PFSK-1 (cell line): ENCODE results near the gene HIBCH.

ENCODE experiments used
- FOXP2 ChIP-seq: optimal IDR thresholded peaks from 2 replicates; pipeline ENCODE3; 2011; ENCODE audit warnings: borderline replicate concordance, control low read depth, inconsistent platforms; ENCODE audit not compliant: insufficient read depth; ENCODE audit errors: extremely low read length, extremely low read depth
- POLR2AphosphoS5 ChIP-seq: IDR thresholded peaks from 2 replicates; pipeline ENCODE4 v1.6.1; 2012; ENCODE audit warnings: low read depth, mild to moderate bottlenecking, control low read depth, low read length, moderate library complexity
- SIN3A ChIP-seq: IDR thresholded peaks from 2 replicates; pipeline ENCODE4 v1.6.1; 2012; ENCODE audit warnings: mild to moderate bottlenecking, low read length, moderate library complexity, borderline replicate concordance; ENCODE audit not compliant: insufficient read depth
- TAF1 ChIP-seq: IDR thresholded peaks from 2 replicates; pipeline ENCODE4 v1.6.1; 2012; ENCODE audit warnings: low read length, control low read depth, borderline replicate concordance; ENCODE audit not compliant: insufficient read depth
- TF ChIP-seq, protein P1 (sequence below), 2 experiments: IDR thresholded peaks; 2 replicates each; pipeline versions ENCODE4 v1.6.1 to v1.8.0; 2011 to 2012; ENCODE audit warnings: low read depth in 2 of 2, low read length in 2 of 2, control low read depth in 1 of 2, inconsistent platforms in 1 of 2, mild to moderate bottlenecking in 1 of 2, moderate library complexity in 1 of 2; ENCODE audit not compliant: insufficient read depth in 1 of 2

The HIBCH gene

GRCh38 chr2:190362894-190363293, 43.3 kb upstream of the HIBCH start:
- TF ChIP-seq, protein P1, sequence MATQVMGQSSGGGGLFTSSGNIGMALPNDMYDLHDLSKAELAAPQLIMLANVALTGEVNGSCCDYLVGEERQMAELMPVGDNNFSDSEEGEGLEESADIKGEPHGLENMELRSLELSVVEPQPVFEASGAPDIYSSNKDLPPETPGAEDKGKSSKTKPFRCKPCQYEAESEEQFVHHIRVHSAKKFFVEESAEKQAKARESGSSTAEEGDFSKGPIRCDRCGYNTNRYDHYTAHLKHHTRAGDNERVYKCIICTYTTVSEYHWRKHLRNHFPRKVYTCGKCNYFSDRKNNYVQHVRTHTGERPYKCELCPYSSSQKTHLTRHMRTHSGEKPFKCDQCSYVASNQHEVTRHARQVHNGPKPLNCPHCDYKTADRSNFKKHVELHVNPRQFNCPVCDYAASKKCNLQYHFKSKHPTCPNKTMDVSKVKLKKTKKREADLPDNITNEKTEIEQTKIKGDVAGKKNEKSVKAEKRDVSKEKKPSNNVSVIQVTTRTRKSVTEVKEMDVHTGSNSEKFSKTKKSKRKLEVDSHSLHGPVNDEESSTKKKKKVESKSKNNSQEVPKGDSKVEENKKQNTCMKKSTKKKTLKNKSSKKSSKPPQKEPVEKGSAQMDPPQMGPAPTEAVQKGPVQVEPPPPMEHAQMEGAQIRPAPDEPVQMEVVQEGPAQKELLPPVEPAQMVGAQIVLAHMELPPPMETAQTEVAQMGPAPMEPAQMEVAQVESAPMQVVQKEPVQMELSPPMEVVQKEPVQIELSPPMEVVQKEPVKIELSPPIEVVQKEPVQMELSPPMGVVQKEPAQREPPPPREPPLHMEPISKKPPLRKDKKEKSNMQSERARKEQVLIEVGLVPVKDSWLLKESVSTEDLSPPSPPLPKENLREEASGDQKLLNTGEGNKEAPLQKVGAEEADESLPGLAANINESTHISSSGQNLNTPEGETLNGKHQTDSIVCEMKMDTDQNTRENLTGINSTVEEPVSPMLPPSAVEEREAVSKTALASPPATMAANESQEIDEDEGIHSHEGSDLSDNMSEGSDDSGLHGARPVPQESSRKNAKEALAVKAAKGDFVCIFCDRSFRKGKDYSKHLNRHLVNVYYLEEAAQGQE (IDR thresholded peaks at IDR 0.05; ENCODE audit: insufficient read depth in 1 of 2, low read depth in 2 of 2, low read length in 2 of 2), result no peak
- TF ChIP-seq POLR2AphosphoS5 (no peak), SIN3A (no peak), FOXP2 (no peak), TAF1 (no peak)

- TF ChIP-seq, protein P1 (IDR thresholded peaks at IDR 0.05; ENCODE audit: insufficient read depth in 1 of 2, low read depth in 2 of 2, low read length in 2 of 2), result no peak
- no peak for TF ChIP-seq TAF1
- TF ChIP-seq FOXP2, result no peak
- TF ChIP-seq SIN3A, result no peak
- TF ChIP-seq POLR2AphosphoS5, result no peak
These were observed 41.9 kb upstream of the HIBCH start for GRCh38 chr2:190361572-190361971.

DNA sequence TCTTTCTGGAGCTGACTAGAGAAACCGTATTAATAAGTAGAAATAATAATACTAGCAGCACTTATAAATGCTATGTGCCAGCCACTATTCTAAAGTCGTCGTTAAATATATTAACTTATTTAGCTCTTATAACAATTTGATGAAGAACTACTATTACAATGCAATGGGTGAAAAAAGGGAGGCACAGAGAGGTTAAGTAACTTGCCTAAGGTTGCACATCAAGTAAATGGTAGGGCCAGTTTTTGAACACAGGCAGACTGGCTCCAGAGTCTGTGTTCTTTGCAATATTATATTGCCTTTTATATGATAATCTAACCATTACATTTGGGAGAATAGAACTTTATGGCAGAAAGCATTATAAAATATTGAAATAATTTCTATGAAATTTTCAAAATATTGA, 41.3 kb upstream of the HIBCH start:
- TF ChIP-seq TAF1 (no peak), FOXP2 (no peak), POLR2AphosphoS5 (no peak), SIN3A (no peak)
- TF ChIP-seq, protein P1 (IDR thresholded peaks at IDR 0.05; ENCODE audit: insufficient read depth in 1 of 2, low read depth in 2 of 2, low read length in 2 of 2), result no peak

- no peak for TF ChIP-seq POLR2AphosphoS5
- TF ChIP-seq, protein P1 (IDR thresholded peaks at IDR 0.05; ENCODE audit: insufficient read depth in 1 of 2, low read depth in 2 of 2, low read length in 2 of 2), result no peak
- TF ChIP-seq SIN3A, result no peak
- no peak for TF ChIP-seq FOXP2
- TF ChIP-seq TAF1, result no peak
These were observed 40.9 kb upstream of the HIBCH start for GRCh38 chr2:190360561-190360960.

DNA sequence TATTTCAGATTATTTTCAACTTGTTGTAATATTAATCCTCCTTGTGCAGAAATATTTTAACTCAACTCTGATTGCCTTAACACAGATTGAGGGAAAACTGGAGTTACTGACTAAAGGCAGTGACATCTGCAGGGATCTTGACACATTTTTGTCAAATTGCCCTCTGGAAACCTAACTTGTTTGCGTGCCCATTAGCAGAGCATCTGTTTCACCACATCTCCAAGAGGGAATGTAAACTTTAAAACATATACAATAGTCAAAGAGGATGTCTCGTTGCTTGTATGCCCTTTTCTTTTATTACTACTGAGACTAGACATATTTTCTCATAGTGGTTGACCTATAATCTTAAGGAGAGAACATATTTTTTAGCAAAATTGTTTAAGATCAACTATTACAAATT, 38.0 kb upstream of the HIBCH start:
- TF ChIP-seq TAF1 (no peak), FOXP2 (no peak), POLR2AphosphoS5 (no peak), SIN3A (no peak)
- TF ChIP-seq, protein P1 (IDR thresholded peaks at IDR 0.05; ENCODE audit: insufficient read depth in 1 of 2, low read depth in 2 of 2, low read length in 2 of 2), result no peak
